GM23248 (cell line): ENCODE data around the gene LAMB3. TPM values are rescaled to one million over a fixed set of nuclear protein-coding genes. Genes with fewer than 3 reads are reported as not detected.

Experiments
- DNase-seq: peaks from one replicate; pipeline ENCODE4 v3.0.0-alpha.2; 2015
- H2AFZ ChIP-seq: fragments of 200-600 bp; sonication (generic); 2 replicates; pipeline ENCODE4 v1.6.1; 2016; ENCODE audit warnings: antibody characterized with exemption
- H3F3A ChIP-seq: fragments of 200-600 bp; sonication (generic); 2 replicates; pipeline ENCODE4 v1.6.1; 2016; ENCODE audit warnings: mild to moderate bottlenecking, antibody characterized with exemption, mixed run types; ENCODE audit not compliant: insufficient read depth
- H3K27ac ChIP-seq: fragments of 200-600 bp; sonication (generic); 2 replicates; pipeline ENCODE4 v1.5.1; 2016; ENCODE audit warnings: mild to moderate bottlenecking
- H3K27me3 ChIP-seq: fragments of 200-600 bp; sonication (generic); replicated peaks from 2 replicates; pipeline ENCODE4 v1.6.1; 2016; ENCODE audit warnings: mild to moderate bottlenecking; ENCODE audit not compliant: insufficient read depth
- H3K36me3 ChIP-seq: fragments of 200-600 bp; sonication (generic); 2 replicates; pipeline ENCODE4 v1.6.1; 2016; ENCODE audit warnings: low read depth, mild to moderate bottlenecking
- H3K4me1 ChIP-seq: fragments of 200-600 bp; sonication (generic); 2 replicates; pipeline ENCODE4 v1.6.1; 2016; ENCODE audit warnings: mild to moderate bottlenecking; ENCODE audit not compliant: insufficient read depth
- H3K4me2 ChIP-seq: fragments of 200-600 bp; sonication (generic); one replicate; pipeline ENCODE4 v1.6.1; 2016; ENCODE audit warnings: mild to moderate bottlenecking; ENCODE audit not compliant: unreplicated experiment
- H3K4me3 ChIP-seq: fragments of 200-600 bp; sonication (generic); 2 replicates; pipeline ENCODE4 v1.5.1; 2016; ENCODE audit warnings: mild to moderate bottlenecking
- H3K79me2 ChIP-seq: fragments of 200-600 bp; sonication (generic); 2 replicates; pipeline ENCODE4 v1.6.1; 2016; ENCODE audit warnings: mild to moderate bottlenecking; ENCODE audit not compliant: insufficient read depth
- H3K9ac ChIP-seq: fragments of 200-600 bp; sonication (generic); 2 replicates; pipeline ENCODE4 v1.6.1; 2016; ENCODE audit warnings: mild to moderate bottlenecking
- H3K9me2 ChIP-seq: fragments of 200-600 bp; sonication (generic); 2 replicates; pipeline ENCODE4 v1.6.1; 2016; ENCODE audit warnings: mixed run types, mild to moderate bottlenecking, moderate library complexity; ENCODE audit not compliant: insufficient read depth
- H3K9me3 ChIP-seq: fragments of 200-600 bp; sonication (generic); one replicate; pipeline ENCODE4 v1.6.1; 2017; ENCODE audit warnings: low read depth
- H4K20me1 ChIP-seq: fragments of 200-600 bp; sonication (generic); 2 replicates; pipeline ENCODE4 v1.6.0; 2016; ENCODE audit not compliant: insufficient read depth
- EZH2 ChIP-seq: fragments of 200-600 bp; sonication (generic); IDR thresholded peaks from 2 replicates; pipeline ENCODE4 v1.6.1; 2018; ENCODE audit warnings: antibody characterized with exemption, mild to moderate bottlenecking; ENCODE audit not compliant: insufficient read depth, poor library complexity, severe bottlenecking
- EZH2phosphoT487 ChIP-seq: fragments of 200-600 bp; sonication (generic); IDR thresholded peaks from 2 replicates; pipeline ENCODE4 v1.6.1; 2018; ENCODE audit warnings: antibody characterized with exemption, moderate library complexity, mild to moderate bottlenecking, low read depth; ENCODE audit not compliant: insufficient read depth
- WGBS, 2 experiments: methylation state at CpG; one replicate each; pipeline ENCODE4 v1.1.6; 2015 to 2017; ENCODE audit warnings: low lambda C conversion rate in 2 of 2, low coverage in 1 of 2; ENCODE audit errors: missing lambda C conversion rate in 2 of 2; 5-methylcytosine and 5-hydroxymethylcytosine counted together
- in situ Hi-C: fragments of 300-500 bp; cut with MboI; formaldehyde crosslinking; loops from 2 replicates; pipeline ENCODE4 v1.15.0; 2020
- polyA plus RNA-seq: library from polyadenylated mRNA; unstranded; fragments of >200 nt; fragmentation: Nextera tagmentation; extraction: Ambion mirVana; gene quantifications from 2 replicates; pipeline ENCODE4 v1.2.1, GENCODE V29; 2016
- total RNA-seq: library from RNA; depleted of rRNA; stranded (reverse); fragments of >200 nt; shearing (Covaris generic); gene quantifications from 2 replicates; pipeline ENCODE4 v1.2.3, GENCODE V29; 2014

Gene LAMB3
- total and polyA plus RNA-seq, 2 experiments from 2014 or later, result 3.0 to 6.8 TPM

DNA sequence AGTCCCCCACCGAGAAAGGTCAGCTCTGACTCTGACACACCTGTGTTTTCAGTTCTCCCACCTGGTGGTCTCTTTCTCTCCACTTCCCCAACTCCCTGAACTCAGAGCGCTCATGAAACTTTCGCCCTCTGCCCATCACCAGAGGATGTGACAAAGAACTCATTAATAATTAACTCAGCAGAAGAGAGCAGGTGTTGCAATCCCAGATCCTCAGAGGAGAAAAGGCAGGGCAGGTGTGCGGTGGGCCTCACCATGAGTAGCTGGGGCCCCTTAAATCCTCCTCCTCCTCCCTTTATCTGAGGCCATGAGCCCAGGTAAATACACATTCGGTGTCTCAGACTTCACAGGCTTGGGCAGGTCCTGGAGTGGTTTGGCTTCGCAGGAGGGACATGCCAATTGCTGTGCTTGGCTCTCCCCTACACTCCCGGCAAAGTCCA, 1.7 kb upstream of the LAMB3 start:
- WGBS, 2 experiments, result 84 to 86% methylated on average over 7 of the region's 7 CpGs
- Histone ChIP-seq H3K27ac (no peak overlapping the region), H3K4me3 (no peak overlapping the region)

GRCh38 chr1:209652873-209653401, 712 bp upstream of the LAMB3 start:
- Histone ChIP-seq H3K4me2 (no peak overlapping the region), H4K20me1 (no peaks in the 10 kb centered on the region)

More for the DNA sequence above, 1.7 kb upstream of the LAMB3 start:
- H3K9me2 ChIP-seq, result no peaks in the 10 kb centered on the region
- no peak for DNase-seq
- no peak overlapping the region for H3K9ac ChIP-seq
- H3K4me1 ChIP-seq, result peaks cover 21% of the 10 kb centered on the region
- no peaks in the 10 kb centered on the region for H3K79me2 ChIP-seq
- H3F3A ChIP-seq, result peaks cover 11% of the 10 kb centered on the region
- no peaks in the 10 kb centered on the region for H3K9me3 ChIP-seq
- in situ Hi-C loops, result no loop called here
- H2AFZ ChIP-seq, result no peak overlapping the region
- H4K20me1 ChIP-seq, result no peaks in the 10 kb centered on the region
- no peaks in the 10 kb centered on the region; the same call in 1 of the 2 replicates for H3K27me3 ChIP-seq
- H3K4me2 ChIP-seq, result no peak overlapping the region
- TF ChIP-seq EZH2phosphoT487 (no peak), EZH2 (no peak)
- H3K36me3 ChIP-seq, result no peaks in the 10 kb centered on the region

DNA sequence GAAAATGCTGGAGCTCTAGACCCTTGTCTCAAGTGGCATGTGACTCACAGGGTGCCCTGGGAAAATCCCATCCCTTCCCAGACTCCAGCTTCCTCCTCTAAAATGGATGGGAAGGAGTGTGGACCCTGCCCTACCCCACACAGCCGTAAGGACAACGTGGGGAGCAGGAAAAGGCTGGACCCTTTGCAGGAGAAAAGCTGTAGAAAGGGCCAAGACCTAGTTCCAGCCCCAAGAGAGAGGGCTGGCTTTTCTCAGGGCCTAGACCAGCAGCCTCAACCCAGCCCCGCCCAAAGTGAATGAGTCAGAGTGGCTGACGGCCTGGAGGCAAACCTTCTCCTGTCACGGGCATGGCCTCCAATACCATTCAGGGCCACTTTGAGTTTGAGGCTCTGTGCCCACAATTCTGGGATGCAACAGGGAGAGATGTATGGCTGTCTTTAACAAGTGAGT, 1.1 kb downstream of the LAMB3 start:
- Histone ChIP-seq H3K4me3 (no peak overlapping the region), H3K9me3 (no peaks in the 10 kb centered on the region), H2AFZ (peak overlapping the region; percentile 73), H3K9ac (peak overlapping the region; percentile 32; the same call in 1 of the 2 replicates), H3K4me1 (peaks cover 34% of the 10 kb centered on the region), H4K20me1 (no peaks in the 10 kb centered on the region), H3F3A (peaks cover 20% of the 10 kb centered on the region), H3K4me2 (no peak overlapping the region), H3K27ac (peak overlapping the region; percentile 55), H3K36me3 (no peaks in the 10 kb centered on the region), H3K9me2 (no peaks in the 10 kb centered on the region), H3K27me3 (no peaks in the 10 kb centered on the region), H3K79me2 (no peaks in the 10 kb centered on the region)
- WGBS, 2 experiments, result 1% methylated on average over 5 of the region's 5 CpGs
- TF ChIP-seq EZH2 (no peak), EZH2phosphoT487 (no peak)
- in situ Hi-C loops, result no loop called here
- DNase-seq, result peak; percentile 91

More at GRCh38 chr1:209652873-209653401, 712 bp upstream of the LAMB3 start:
- in situ Hi-C loops, result no loop called here
- Histone ChIP-seq H3K79me2 (no peaks in the 10 kb centered on the region), H3F3A (peaks cover 19% of the 10 kb centered on the region), H3K27me3 (no peaks in the 10 kb centered on the region), H3K9me3 (no peaks in the 10 kb centered on the region), H3K9me2 (no peaks in the 10 kb centered on the region), H2AFZ (no peak overlapping the region), H3K9ac (no peak overlapping the region), H3K27ac (no peak overlapping the region), H3K4me3 (no peak overlapping the region), H3K36me3 (no peaks in the 10 kb centered on the region), H3K4me1 (peaks cover 28% of the 10 kb centered on the region)
- no peak for TF ChIP-seq EZH2
- no peak for TF ChIP-seq EZH2phosphoT487
- DNase-seq, result no peak
- WGBS, 2 experiments, result 70 to 75% methylated on average over 3 of the region's 3 CpGs

DNA sequence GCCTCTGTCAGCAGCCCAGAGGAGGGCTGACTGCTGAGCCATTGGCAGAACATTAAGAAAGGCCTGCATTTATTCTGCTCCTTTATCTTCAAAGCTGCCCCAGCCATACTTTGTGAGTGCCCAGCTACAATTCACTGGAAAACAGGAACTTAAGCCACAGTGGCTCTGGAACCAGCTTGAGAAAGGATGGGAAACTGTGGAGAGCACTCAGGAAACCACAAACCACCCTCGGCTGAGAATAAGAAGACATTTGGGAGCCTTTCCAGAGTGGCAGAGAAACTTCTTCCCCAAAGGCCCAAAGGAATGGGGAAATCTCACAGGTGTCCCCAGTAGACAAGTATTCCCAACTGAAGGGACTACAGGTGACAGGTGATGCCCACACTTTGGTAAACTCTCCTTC, 1.8 kb downstream of the LAMB3 start:
- H3K36me3 ChIP-seq, result no peaks in the 10 kb centered on the region
- no peak overlapping the region for H3K9ac ChIP-seq
- TF ChIP-seq EZH2phosphoT487 (no peak), EZH2 (no peak)
- no peaks in the 10 kb centered on the region for H4K20me1 ChIP-seq
- H3K4me2 ChIP-seq, result no peak overlapping the region
- H3K79me2 ChIP-seq, result no peaks in the 10 kb centered on the region
- in situ Hi-C loops, result no loop called here
- 81 to 91% methylated on average over 1 of the region's 1 CpG for WGBS, 2 experiments
- H2AFZ ChIP-seq, result no peak overlapping the region
- H3K4me1 ChIP-seq, result peaks cover 34% of the 10 kb centered on the region
- H3K9me3 ChIP-seq, result no peaks in the 10 kb centered on the region
- peaks cover 20% of the 10 kb centered on the region for H3F3A ChIP-seq
- no peak overlapping the region for H3K4me3 ChIP-seq
- no peaks in the 10 kb centered on the region for H3K27me3 ChIP-seq
- no peaks in the 10 kb centered on the region for H3K9me2 ChIP-seq
- DNase-seq, result no peak
- H3K27ac ChIP-seq, result peak overlapping the region; percentile 55; the same call in 1 of the 2 replicates
